H1 (cell line): ENCODE measurements around the gene NCK2. TPM values are rescaled to one million over a fixed set of nuclear protein-coding genes. Genes with fewer than 3 reads are reported as not detected.

Experiments used
- CTCF ChIA-PET: fragments of 300-600 bp; sonication (Branson Sonifier 250); formaldehyde crosslinking; loops from one replicate; lab custom pipeline; 2021; ENCODE audit not compliant: partially characterized antibody; lab: Charles Lee
- POLR2A ChIA-PET: fragments of 300-600 bp; sonication (Branson Sonifier 250); formaldehyde crosslinking; loops from one replicate; lab custom pipeline; 2021; ENCODE audit warnings: inconsistent platforms; ENCODE audit not compliant: partially characterized antibody; lab: Charles Lee
- DNase-seq, 2 experiments: peaks; one replicate each; pipeline versions ENCODE4 v3.0.0 to v3.0.0-alpha.2; 2010 to 2022; ENCODE audit warnings: low spot score in 2 of 2, low read depth in 1 of 2, mixed read lengths in 1 of 2
- FAIRE-seq: peaks from 2 replicates; lab custom pipeline; 2011; peaks lifted over from hg19 to GRCh38; lab: Jason Lieb, UNC
- H2AFZ ChIP-seq: 2 replicates; pipeline ENCODE4 v1.8.1; 2012; ENCODE audit warnings: low read length, inconsistent platforms
- H2AK5ac ChIP-seq: 2 replicates; pipeline ENCODE4 v1.6.1; 2013; ENCODE audit warnings: low read depth, low read length
- H2BK120ac ChIP-seq: replicated peaks from 2 replicates; pipeline ENCODE3; 2013; ENCODE audit warnings: low read depth, low read length, inconsistent platforms
- H2BK12ac ChIP-seq: 2 replicates; pipeline ENCODE4 v1.6.1; 2013; ENCODE audit warnings: low read depth, low read length
- H2BK15ac ChIP-seq: 2 replicates; pipeline ENCODE4 v1.6.1; 2013; ENCODE audit warnings: low read length
- H2BK20ac ChIP-seq: 2 replicates; pipeline ENCODE4 v1.6.1; 2013; ENCODE audit warnings: low read length
- H2BK5ac ChIP-seq: 2 replicates; pipeline ENCODE4 v1.6.1; 2013; ENCODE audit warnings: low read depth, low read length
- H3K14ac ChIP-seq: 2 replicates; pipeline ENCODE4 v1.6.1; 2013; ENCODE audit warnings: inconsistent platforms; ENCODE audit not compliant: insufficient read length
- H3K18ac ChIP-seq: 2 replicates; pipeline ENCODE4 v1.6.1; 2013; ENCODE audit warnings: low read length; ENCODE audit errors: extremely low read depth
- H3K23ac ChIP-seq: 2 replicates; pipeline ENCODE4 v1.6.1; 2013; ENCODE audit warnings: inconsistent platforms; ENCODE audit not compliant: insufficient read length
- H3K23me2 ChIP-seq: 2 replicates; pipeline ENCODE4 v1.6.1; 2013; ENCODE audit warnings: low read depth, low read length
- H3K27ac ChIP-seq: 2 replicates; pipeline ENCODE4 v1.6.1; 2011; ENCODE audit warnings: low read depth, low read length, inconsistent platforms
- H3K27me3 ChIP-seq, 4 experiments: replicated peaks in 1 of 4; 1 replicate in 1 of 4; 2 replicates in 3 of 4; pipeline versions ENCODE4 v1.6.1 to v1.8.1; 2011 to 2013; ENCODE audit warnings: low read length in 3 of 4, mild to moderate bottlenecking in 3 of 4, inconsistent platforms in 2 of 4, mixed read lengths in 2 of 4, moderate library complexity in 1 of 4; ENCODE audit not compliant: control insufficient read depth in 3 of 4, insufficient read depth in 3 of 4; ENCODE audit errors: extremely low read depth in 1 of 4
- H3K36me3 ChIP-seq, 4 experiments: 2 replicates each; pipeline versions ENCODE4 v1.6.1 to v1.8.1; 2011 to 2013; ENCODE audit warnings: mild to moderate bottlenecking in 4 of 4, low read length in 3 of 4, moderate library complexity in 2 of 4, control low read depth in 1 of 4, inconsistent platforms in 1 of 4; ENCODE audit not compliant: insufficient read depth in 4 of 4, control insufficient read depth in 2 of 4
- H3K4ac ChIP-seq: replicated peaks from 2 replicates; pipeline ENCODE3; 2013; ENCODE audit warnings: low read length, low read depth, mixed read lengths, inconsistent platforms; ENCODE audit not compliant: insufficient read length
- H3K4me1 ChIP-seq, 4 experiments: replicated peaks in 1 of 4; 1 replicate in 1 of 4; 2 replicates in 3 of 4; pipeline versions ENCODE4 v1.6.1 to v1.8.1; 2011 to 2013; ENCODE audit warnings: low read length in 3 of 4, inconsistent platforms in 2 of 4, mixed read lengths in 1 of 4; ENCODE audit not compliant: insufficient read depth in 4 of 4, control insufficient read depth in 3 of 4
- H3K4me2 ChIP-seq, 2 experiments: 2 replicates each; pipeline versions ENCODE4 v1.6.1 to v1.8.1; 2011 to 2013; ENCODE audit warnings: low read depth in 2 of 2, low read length in 2 of 2, control low read depth in 1 of 2, inconsistent platforms in 1 of 2, mild to moderate bottlenecking in 1 of 2; ENCODE audit not compliant: insufficient read depth in 1 of 2
- H3K4me3 ChIP-seq, 4 experiments: fragments of 200-600, 300-600 bp in 1 of 4; sonication (generic), shearing (Covaris generic), sonication (Bioruptor Twin) in 1 of 4; 2 replicates each; pipeline versions ENCODE4 v1.5.1 to v1.8.1; 2011 to 2016; ENCODE audit warnings: low read length in 4 of 4, low read depth in 3 of 4, control low read depth in 2 of 4, inconsistent platforms in 2 of 4, mild to moderate bottlenecking in 2 of 4, mixed read lengths in 1 of 4, moderate library complexity in 1 of 4; ENCODE audit not compliant: insufficient read depth in 2 of 4; ENCODE audit errors: extremely low read depth in 1 of 4
- H3K56ac ChIP-seq: replicated peaks from 2 replicates; pipeline ENCODE3; 2013; ENCODE audit warnings: low read depth, mild to moderate bottlenecking, mixed read lengths, low read length, inconsistent platforms; ENCODE audit not compliant: insufficient read length
- H3K79me1 ChIP-seq: 2 replicates; pipeline ENCODE4 v1.6.1; 2013; ENCODE audit warnings: low read depth, low read length, control low read depth
- H3K79me2 ChIP-seq, 2 experiments: 2 replicates each; pipeline versions ENCODE4 v1.6.1 to v1.8.1; 2012 to 2013; ENCODE audit warnings: low read length in 2 of 2, mild to moderate bottlenecking in 2 of 2, inconsistent platforms in 1 of 2; ENCODE audit not compliant: insufficient read depth in 2 of 2, control insufficient read depth in 1 of 2
- H3K9ac ChIP-seq, 4 experiments: replicated peaks in 1 of 4; 1 replicate in 1 of 4; 2 replicates in 3 of 4; pipeline versions ENCODE4 v1.6.1 to v1.8.1; 2011 to 2013; ENCODE audit warnings: low read depth in 3 of 4, low read length in 3 of 4, control low read depth in 2 of 4, mild to moderate bottlenecking in 2 of 4, moderate library complexity in 2 of 4, inconsistent platforms in 1 of 4; ENCODE audit errors: extremely low read depth in 1 of 4
- H3K9me3 ChIP-seq, 2 experiments: 2 replicates each; pipeline versions ENCODE4 v1.6.1 to v1.8.1; 2012 to 2013; ENCODE audit warnings: mild to moderate bottlenecking in 2 of 2, moderate library complexity in 2 of 2, control low read depth in 1 of 2, inconsistent platforms in 1 of 2, low read depth in 1 of 2, low read length in 1 of 2, mixed read lengths in 1 of 2; ENCODE audit not compliant: insufficient read depth in 2 of 2
- H4K20me1 ChIP-seq, 2 experiments: replicated peaks in 1 of 2; 2 replicates each; pipeline versions ENCODE3 to v1.8.1; 2011 to 2013; ENCODE audit warnings: inconsistent platforms in 2 of 2, low read length in 2 of 2, mild to moderate bottlenecking in 1 of 2; ENCODE audit not compliant: insufficient read depth in 2 of 2, control insufficient read depth in 1 of 2
- H4K5ac ChIP-seq: 2 replicates; pipeline ENCODE4 v1.6.1; 2013; ENCODE audit warnings: low read length, low read depth, mixed read lengths, inconsistent platforms; ENCODE audit not compliant: insufficient read length
- H4K8ac ChIP-seq: 2 replicates; pipeline ENCODE4 v1.8.0; 2013; ENCODE audit warnings: mild to moderate bottlenecking, moderate library complexity, low read length, inconsistent platforms; ENCODE audit not compliant: insufficient read depth; ENCODE audit errors: extremely low read depth
- H4K91ac ChIP-seq: replicated peaks from 2 replicates; pipeline ENCODE3; 2013; ENCODE audit warnings: low read length, mixed read lengths, inconsistent platforms; ENCODE audit not compliant: insufficient read length
- ASH2L ChIP-seq: fragments of 200-600, 300-600 bp; sonication (generic); IDR thresholded peaks from one replicate; pipeline ENCODE4 v1.7.1; 2017; ENCODE audit warnings: low read length
- GABPA ChIP-seq: IDR thresholded peaks from 2 replicates; pipeline ENCODE4 v1.6.1; 2011; ENCODE audit warnings: mild to moderate bottlenecking, low read length, moderate library complexity, borderline replicate concordance; ENCODE audit not compliant: insufficient read depth
- JUN ChIP-seq: IDR thresholded peaks from 2 replicates; pipeline ENCODE4 v1.6.1; 2011; ENCODE audit warnings: low read depth, mild to moderate bottlenecking, improper control_type of control experiment, low read length
- SIX5 ChIP-seq: IDR thresholded peaks from 2 replicates; pipeline ENCODE4 v1.6.1; 2011; ENCODE audit warnings: mild to moderate bottlenecking, low read depth, low read length
- ZNF274 ChIP-seq: IDR thresholded peaks from 2 replicates; pipeline ENCODE4 v1.7.0; 2012; ENCODE audit warnings: low read length, borderline replicate concordance; ENCODE audit errors: extremely low read depth
- WGBS, 2 experiments: shearing (Covaris generic) in 1 of 2; methylation state at CpG; one replicate each; pipeline versions ENCODE4 v1.1.6 to v1.1.7; 2013 to 2015; ENCODE audit warnings: low lambda C conversion rate in 2 of 2, mixed read lengths in 2 of 2, inconsistent platforms in 1 of 2, low coverage in 1 of 2, missing lambda C conversion rate in 1 of 2; ENCODE audit not compliant: insufficient replicate concordance in 2 of 2, insufficient coverage in 1 of 2, insufficient read length in 1 of 2; ENCODE audit errors: extremely low coverage in 1 of 2, missing lambda C conversion rate in 1 of 2; 5-methylcytosine and 5-hydroxymethylcytosine counted together
- polyA plus RNA-seq, 7 experiments: library from polyadenylated mRNA; depleted of rRNA in 3 of 7; stranded (reverse) in 5 of 7; unstranded in 2 of 7; fragments of >200 nt in 5 of 7; fragments of 200-250 nt in 2 of 7; gene quantifications; 1 replicate in 5 of 7; 2 replicates in 1 of 7; 4 replicates in 1 of 7; pipeline versions ENCODE4 v1.2.1 to v1.2.3, GENCODE V29; 2011 to 2013; ENCODE audit warnings: missing spikeins in 2 of 7, mixed read lengths in 2 of 7
- total RNA-seq: library from RNA; stranded (reverse); fragmentation: NEBNext Ultra II Directional; extraction: Animal tissue kit (Norgen Biotek cat#: 25700); gene quantifications from 2 replicates; pipeline ENCODE4 v1.2.1, GENCODE V29; 2021

Gene NCK2
- total and polyA plus RNA-seq, 2 of the 8 experiments (the other 6 are each of a cell fraction or from before 2014, with no cell fraction given): 30.3 to 65.7 TPM

GRCh38 chr2:105856581-105856980 lies 111.9 kb downstream of the NCK2 start:
- Histone ChIP-seq H3K18ac (no peak overlapping the region), H3K27me3 (no peaks in the 10 kb centered on the region), H2BK15ac (no peak overlapping the region), H3K4me3 (no peak overlapping the region), H3K9me3 (no peaks in the 10 kb centered on the region), H3K14ac (no peak overlapping the region), H3K56ac (no peak overlapping the region), H3K27ac (no peak overlapping the region), H2BK5ac (no peak overlapping the region), H3K9ac (no peak overlapping the region), H3K23ac (no peak overlapping the region), H2BK20ac (no peak overlapping the region), H2BK120ac (no peak overlapping the region), H3K4ac (no peak overlapping the region), H2AFZ (no peak overlapping the region), H3K23me2 (no peaks in the 10 kb centered on the region), H4K8ac (no peak overlapping the region), H2AK5ac (no peak overlapping the region), H3K4me2 (no peak overlapping the region), H4K5ac (no peak overlapping the region), H2BK12ac (no peak overlapping the region), H3K36me3 (peaks cover 0 to 2% (median 0%) of the 10 kb centered on the region in 4 experiments; a peak in 3 of 8 replicates), H3K4me1 (peaks cover 0 to 7% (median 6%) of the 10 kb centered on the region in 4 experiments; a peak in 3 of 7 replicates), H3K79me1 (no peaks in the 10 kb centered on the region), H4K91ac (no peak overlapping the region), H4K20me1 (peaks cover 4 to 13% of the 10 kb centered on the region in 2 experiments), H3K79me2 (peaks cover 0 to 36% of the 10 kb centered on the region in 2 experiments; a peak in 2 of 4 replicates)
- ChIA-PET CTCF (interaction anchor here (0.6 to 1.8 kb wide), 2 partner anchors 13 to 724 kb away, joined by 3 to 4 read pairs; no protein-coding TSS in a partner anchor), POLR2A (no interaction called here)
- FAIRE-seq (no peak), DNase-seq (no peak)
- 86% methylated on average over 3 of the region's 3 CpGs; no CpG with 5 or more reads in 1 of the 2 experiments for WGBS, 2 experiments
- TF ChIP-seq ASH2L: no peak
- TF ChIP-seq ZNF274: no peak
- TF ChIP-seq SIX5: no peak
- TF ChIP-seq JUN: no peak
- no peak for TF ChIP-seq GABPA
